Endothelial cell of umbilical vein (primary cell): Measurements from ENCODE around the gene NEDD4. TPM values are rescaled to one million over a fixed set of nuclear protein-coding genes. Genes with fewer than 3 reads are reported as not detected.
"Not testable (repeated sequence)": the region's sequence is repeated elsewhere in the genome, so short reads cannot be mapped to it uniquely, and the experiment has no call there.

Experiments
- BruUV-seq: library from RNA; stranded (reverse); fragments of 400-500 nt; replicated peaks from 2 replicates; lab custom pipeline; 2021; lab: Mats Ljungman, UMichigan
- CTCF ChIA-PET: fragments of 300-600, 350-600 bp; sonication (Branson Sonifier 250); formaldehyde crosslinking; loops from one replicate; lab custom pipeline; 2021; ENCODE audit warnings: antibody characterized with exemption, inconsistent platforms; lab: Charles Lee
- POLR2A ChIA-PET: fragments of 300-600, 350-600 bp; sonication (Branson Sonifier 250); formaldehyde crosslinking; loops from one replicate; lab custom pipeline; 2021; ENCODE audit warnings: antibody characterized with exemption, inconsistent platforms; lab: Charles Lee
- DNase-seq: peaks from one replicate; pipeline ENCODE4 v3.0.0-alpha.2; 2011; ENCODE audit warnings: low read depth, low spot score
- FAIRE-seq: peaks from 2 replicates; lab custom pipeline; 2011; peaks lifted over from hg19 to GRCh38; lab: Jason Lieb, UNC
- H2AFZ ChIP-seq: 2 replicates; pipeline ENCODE4 v1.6.0; 2012; ENCODE audit warnings: low read depth, low read length, control low read depth, inconsistent platforms
- H3K27ac ChIP-seq: 2 replicates; pipeline ENCODE4 v1.5.1; 2011; ENCODE audit warnings: low read depth, mild to moderate bottlenecking, control low read depth, low read length, moderate library complexity; ENCODE audit not compliant: insufficient read depth
- H3K27me3 ChIP-seq, 2 experiments: 2 replicates each; pipeline versions ENCODE4 v1.6.0 to v1.6.1; 2011; ENCODE audit warnings: low read length in 2 of 2, mixed read lengths in 1 of 2; ENCODE audit not compliant: control insufficient read depth in 2 of 2, insufficient read depth in 2 of 2
- H3K36me3 ChIP-seq, 2 experiments: 2 replicates in 1 of 2; 3 replicates in 1 of 2; pipeline ENCODE4 v1.5.1; 2011; ENCODE audit warnings: low read length in 2 of 2, mild to moderate bottlenecking in 1 of 2, moderate library complexity in 1 of 2; ENCODE audit not compliant: control insufficient read depth in 2 of 2, insufficient read depth in 2 of 2; ENCODE audit errors: extremely low read depth in 1 of 2
- H3K4me1 ChIP-seq: 3 replicates; pipeline ENCODE4 v1.5.1; 2011; ENCODE audit warnings: mild to moderate bottlenecking, low read length; ENCODE audit not compliant: control insufficient read depth, insufficient read depth; ENCODE audit errors: extremely low read depth
- H3K4me2 ChIP-seq: 2 replicates; pipeline ENCODE4 v1.6.1; 2011; ENCODE audit warnings: low read length, control low read depth, mixed read lengths; ENCODE audit not compliant: insufficient read depth
- H3K4me3 ChIP-seq, 3 experiments: fragments of 200-600 bp in 1 of 3; sonication (generic), shearing (Covaris generic) in 1 of 3; replicated peaks in 1 of 3; 2 replicates each; pipeline ENCODE4 v1.5.1; 2011 to 2016; ENCODE audit warnings: control low read depth in 3 of 3, low read length in 3 of 3, mild to moderate bottlenecking in 2 of 3, inconsistent platforms in 1 of 3, low read depth in 1 of 3, moderate library complexity in 1 of 3; ENCODE audit not compliant: insufficient read depth in 1 of 3
- H3K79me2 ChIP-seq: 2 replicates; pipeline ENCODE4 v1.6.0; 2012; ENCODE audit warnings: low read length, inconsistent platforms; ENCODE audit not compliant: control insufficient read depth, insufficient read depth
- H3K9ac ChIP-seq: replicated peaks from 2 replicates; pipeline ENCODE3; 2011; ENCODE audit warnings: low read length, control low read depth; ENCODE audit not compliant: insufficient read depth; ENCODE audit errors: extremely low read depth
- H3K9me1 ChIP-seq: replicated peaks from 3 replicates; pipeline ENCODE4 v1.6.0; 2011; ENCODE audit warnings: mild to moderate bottlenecking, low read length; ENCODE audit not compliant: control insufficient read depth, insufficient read depth; ENCODE audit errors: extremely low read depth
- H3K9me3 ChIP-seq: replicated peaks from 2 replicates; pipeline ENCODE4 v1.5.1; 2012; ENCODE audit warnings: low read length, inconsistent platforms; ENCODE audit not compliant: control insufficient read depth, insufficient read depth
- H4K20me1 ChIP-seq: replicated peaks from 2 replicates; pipeline ENCODE3; 2011; ENCODE audit warnings: mild to moderate bottlenecking, low read length; ENCODE audit not compliant: control insufficient read depth, insufficient read depth; ENCODE audit errors: extremely low read depth
- EZH2 ChIP-seq: IDR thresholded peaks from 2 replicates; pipeline ENCODE4 v1.6.1; 2012; ENCODE audit warnings: borderline replicate concordance, low read depth, mild to moderate bottlenecking, moderate library complexity, low read length, inconsistent platforms; ENCODE audit not compliant: severe bottlenecking
- GATA2 ChIP-seq: IDR thresholded peaks from 2 replicates; pipeline ENCODE4 v1.7.0; 2011; ENCODE audit warnings: low read depth, mild to moderate bottlenecking, moderate library complexity, mixed read lengths, low read length; ENCODE audit not compliant: insufficient read length, insufficient read depth
- JUN ChIP-seq: IDR thresholded peaks from 2 replicates; pipeline ENCODE4 v1.6.1; 2011; ENCODE audit warnings: borderline replicate concordance, low read depth; ENCODE audit not compliant: insufficient read length, insufficient read depth
- MAX ChIP-seq: IDR thresholded peaks from 2 replicates; pipeline ENCODE4 v1.6.1; 2011; ENCODE audit not compliant: insufficient read depth, insufficient read length
- MYC ChIP-seq: IDR thresholded peaks from one replicate; pipeline ENCODE4 v1.6.1; 2011; ENCODE audit warnings: mild to moderate bottlenecking, low read depth, low read length
- dilution Hi-C: fragments of 300-500 bp; cut with MboI; formaldehyde crosslinking; loops from one replicate; pipeline ENCODE4 v1.15.0; 2019; ENCODE audit warnings: low sequenced_read_pairs; ENCODE audit not compliant: extremely low pct_ligation_motif_present
- intact Hi-C: fragments of 100-400 bp; cut with micrococcal nuclease; formaldehyde crosslinking; loops from one replicate; pipeline ENCODE4 v1.10.0; 2022
- polyA plus RNA-seq, 4 experiments: library from polyadenylated mRNA; depleted of rRNA in 3 of 4; stranded (reverse) in 3 of 4; unstranded in 1 of 4; fragments of >200 nt; gene quantifications; 2 replicates each; pipeline versions ENCODE4 v1.2.1 to v1.2.3, GENCODE V29; 2011 to 2012; ENCODE audit warnings: missing spikeins in 1 of 4
- total RNA-seq: library from RNA; stranded (reverse); gene quantifications from 2 replicates; pipeline ENCODE4 v1.2.3, GENCODE V29; 2021

The NEDD4 gene
- total and polyA plus RNA-seq, 2 donors (not counting 3 experiments of a cell fraction or from before 2014, with no cell fraction given) = 9.2 to 39.0 TPM

GRCh38 chr15:55786341-55786740 lies 207.1 kb downstream of the NEDD4 start:
- intact Hi-C loops = no loop called here
- POLR2A ChIA-PET = no interaction called here
- Histone ChIP-seq H3K4me1 (no peaks in the 10 kb centered on the region), H3K79me2 (no peaks in the 10 kb centered on the region), H4K20me1 (no peaks in the 10 kb centered on the region), H3K9me1 (no peaks in the 10 kb centered on the region), H3K36me3 (no peaks in the 10 kb centered on the region), H3K9me3 (no peaks in the 10 kb centered on the region), H3K4me2 (no peak overlapping the region), H3K27ac (no peak overlapping the region), H2AFZ (no peak overlapping the region), H3K27me3 (no peaks in the 10 kb centered on the region), H3K4me3 (no peak overlapping the region), H3K9ac (no peak overlapping the region)
- no TSS peak for BruUV-seq
- FAIRE-seq (no peak), DNase-seq (no peak)
- CTCF ChIA-PET = interaction anchor here (1.2 to 1.7 kb wide), 2 partner anchors 11 to 138 kb away, joined by 3 to 8 read pairs; no protein-coding TSS in a partner anchor
- no peak for TF ChIP-seq EZH2
- no peak for TF ChIP-seq JUN
- TF ChIP-seq MAX = no peak
- no peak for TF ChIP-seq MYC
- TF ChIP-seq GATA2 = no peak
- dilution Hi-C loops = no loop called here

GRCh38 chr15:55785593-55785992 lies 207.8 kb downstream of the NEDD4 start:
- H2AFZ ChIP-seq, H3K36me3 ChIP-seq, H3K9me1 ChIP-seq, H3K79me2 ChIP-seq, BruUV-seq, FAIRE-seq, H3K27me3 ChIP-seq, H4K20me1 ChIP-seq, H3K4me1 ChIP-seq, POLR2A ChIA-PET, H3K9ac ChIP-seq, DNase-seq, CTCF ChIA-PET, H3K4me2 ChIP-seq, H3K4me3 ChIP-seq, dilution Hi-C loops, H3K9me3 ChIP-seq, intact Hi-C loops, H3K27ac ChIP-seq: not testable (repeated sequence)
